Gastroesophageal sphincter (tissue), 4 donors: ENCODE results near the gene ZBTB40. TPM values are rescaled to one million over a fixed set of nuclear protein-coding genes. Genes with fewer than 3 reads are reported as not detected.

Experiments used
- ATAC-seq: fragments of 150-250 bp; one replicate; pipeline ENCODE4 v1.9.1; 2016; ENCODE audit warnings: mild to moderate bottlenecking, moderate library complexity
- H3K27ac ChIP-seq, 4 donors: fragments of 200-600 bp; sonication (generic) in 3 of 4; 1 replicate in 3 of 4; 2 replicates in 1 of 4; pipeline ENCODE4 v1.5.1; 2016 to 2019
- H3K27me3 ChIP-seq: fragments of 200-600 bp; sonication (generic); one replicate; pipeline ENCODE4 v1.5.1; 2019
- H3K36me3 ChIP-seq, 2 donors: fragments of 200-600 bp; sonication (generic); one replicate each; pipeline ENCODE4 v1.5.1; 2019; ENCODE audit warnings: control low read depth in 1 of 2
- H3K4me1 ChIP-seq, 3 donors: fragments of 200-600 bp; sonication (generic); 1 replicate in 2 of 3; 2 replicates in 1 of 3; pipeline ENCODE4 v1.5.1; 2016 to 2019; ENCODE audit warnings: control low read depth in 2 of 3
- H3K4me3 ChIP-seq, 2 donors: fragments of 200-600 bp; sonication (generic); one replicate each; pipeline ENCODE4 v1.5.1; 2019; ENCODE audit warnings: mild to moderate bottlenecking in 1 of 2, moderate library complexity in 1 of 2
- H3K9me3 ChIP-seq, 3 donors: fragments of 200-600 bp; sonication (generic); one replicate each; pipeline ENCODE4 v1.5.1; 2017 to 2019; ENCODE audit warnings: control low read depth in 2 of 3
- EP300 ChIP-seq: sonication (generic); formaldehyde crosslinking; IDR thresholded peaks from one replicate; pipeline ENCODE4 v1.6.1; 2017; ENCODE audit warnings: antibody characterized with exemption, mild to moderate bottlenecking
- POLR2A ChIP-seq, 2 donors: fragments of 450-650 bp; IDR thresholded peaks; one replicate each; pipeline ENCODE4 v1.6.1; 2017; ENCODE audit warnings: antibody characterized with exemption in 2 of 2, mild to moderate bottlenecking in 2 of 2, moderate library complexity in 1 of 2
- POLR2AphosphoS5 ChIP-seq: sonication (generic); formaldehyde crosslinking; IDR thresholded peaks from one replicate; pipeline ENCODE4 v1.6.1; 2017; ENCODE audit warnings: antibody characterized with exemption
- WGBS, 2 donors: methylation state at CpG; one replicate each; pipeline ENCODE4 v1.1.5; 2018; ENCODE audit warnings: low coverage in 1 of 2; 5-methylcytosine and 5-hydroxymethylcytosine counted together
- total RNA-seq, 4 donors: library from RNA; depleted of rRNA; stranded (reverse); fragments of >200 nt; gene quantifications; one replicate each; pipeline ENCODE4 v1.1.0, GENCODE V29; 2016
- TF ChIP-seq, protein P1 (sequence below), 4 experiments: fragments of 200-600 bp in 2 of 4; fragments of 450-650 bp in 2 of 4; sonication (generic) in 1 of 4; IDR thresholded peaks; one replicate each; pipeline ENCODE4 v1.5.1; 2017 to 2019; ENCODE audit warnings: antibody characterized with exemption in 4 of 4, mild to moderate bottlenecking in 2 of 4, moderate library complexity in 2 of 4

The ZBTB40 gene
- total RNA-seq, 4 donors from 2014 or later = 13.8 to 28.2 (median 18.4) TPM

- H3K4me3 ChIP-seq = no peak overlapping the region
- no peaks in the 10 kb centered on the region for H3K36me3 ChIP-seq
- H3K27ac ChIP-seq = no peak overlapping the region
- peaks cover 26% of the 10 kb centered on the region for H3K27me3 ChIP-seq
- 40% methylated on average over 1 of the region's 1 CpG; no CpG with 5 or more reads in 1 of the 2 donors for WGBS, 2 donors
- ATAC-seq = no peak
- TF ChIP-seq EP300 (no peak), POLR2AphosphoS5 (no peak), POLR2A (IDR thresholded peaks at IDR 0.05) (no peak)
- TF ChIP-seq, protein P1, sequence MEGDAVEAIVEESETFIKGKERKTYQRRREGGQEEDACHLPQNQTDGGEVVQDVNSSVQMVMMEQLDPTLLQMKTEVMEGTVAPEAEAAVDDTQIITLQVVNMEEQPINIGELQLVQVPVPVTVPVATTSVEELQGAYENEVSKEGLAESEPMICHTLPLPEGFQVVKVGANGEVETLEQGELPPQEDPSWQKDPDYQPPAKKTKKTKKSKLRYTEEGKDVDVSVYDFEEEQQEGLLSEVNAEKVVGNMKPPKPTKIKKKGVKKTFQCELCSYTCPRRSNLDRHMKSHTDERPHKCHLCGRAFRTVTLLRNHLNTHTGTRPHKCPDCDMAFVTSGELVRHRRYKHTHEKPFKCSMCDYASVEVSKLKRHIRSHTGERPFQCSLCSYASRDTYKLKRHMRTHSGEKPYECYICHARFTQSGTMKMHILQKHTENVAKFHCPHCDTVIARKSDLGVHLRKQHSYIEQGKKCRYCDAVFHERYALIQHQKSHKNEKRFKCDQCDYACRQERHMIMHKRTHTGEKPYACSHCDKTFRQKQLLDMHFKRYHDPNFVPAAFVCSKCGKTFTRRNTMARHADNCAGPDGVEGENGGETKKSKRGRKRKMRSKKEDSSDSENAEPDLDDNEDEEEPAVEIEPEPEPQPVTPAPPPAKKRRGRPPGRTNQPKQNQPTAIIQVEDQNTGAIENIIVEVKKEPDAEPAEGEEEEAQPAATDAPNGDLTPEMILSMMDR (IDR thresholded peaks at IDR 0.05) = no peak
- no peaks in the 10 kb centered on the region for H3K9me3 ChIP-seq
- H3K4me1 ChIP-seq = peaks cover 0 to 11% (median 0%) of the 10 kb centered on the region in 3 donors
Measured at GRCh38 chr1:22413799-22414198, 37.9 kb upstream of the ZBTB40 start.

GRCh38 chr1:22414244-22414751, 37.4 kb upstream of the ZBTB40 start:
- no peak for ATAC-seq
- no peak overlapping the region for H3K4me3 ChIP-seq
- TF ChIP-seq, protein P1 (IDR thresholded peaks at IDR 0.05) = no peak
- TF ChIP-seq POLR2AphosphoS5 = no peak
- TF ChIP-seq POLR2A (IDR thresholded peaks at IDR 0.05) = no peak
- no peak for TF ChIP-seq EP300
- no peaks in the 10 kb centered on the region for H3K36me3 ChIP-seq
- WGBS, 2 donors = 63 to 70% methylated on average over 2 to 3 of the region's 11 CpGs
- peaks cover 26% of the 10 kb centered on the region for H3K27me3 ChIP-seq
- peaks cover 0 to 16% (median 0%) of the 10 kb centered on the region in 3 donors for H3K4me1 ChIP-seq
- no peak overlapping the region for H3K27ac ChIP-seq
- no peaks in the 10 kb centered on the region for H3K9me3 ChIP-seq

GRCh38 chr1:22415489-22415888, 36.2 kb upstream of the ZBTB40 start:
- 40 to 57% methylated on average over 1 of the region's 7 CpGs for WGBS, 2 donors

GRCh38 chr1:22416555-22417454, 34.8 kb upstream of the ZBTB40 start:
- TF ChIP-seq EP300 = no peak
- TF ChIP-seq, protein P1 (IDR thresholded peaks at IDR 0.05) = peak; percentile 58 to 81 (median 70)
- no peak for TF ChIP-seq POLR2A (IDR thresholded peaks at IDR 0.05)
- no peak for TF ChIP-seq POLR2AphosphoS5
- Histone ChIP-seq H3K27me3 (peaks cover 41% of the 10 kb centered on the region), H3K4me3 (no peak overlapping the region), H3K9me3 (no peaks in the 10 kb centered on the region), H3K36me3 (no peaks in the 10 kb centered on the region), H3K4me1 (peaks cover 0 to 17% (median 0%) of the 10 kb centered on the region in 3 donors), H3K27ac (no peak overlapping the region)
- WGBS, 2 donors = 33 to 38% methylated on average over 4 to 5 of the region's 13 CpGs
- peak; percentile 54 for ATAC-seq

More at GRCh38 chr1:22415489-22415888, 36.2 kb upstream of the ZBTB40 start:
- peaks cover 0 to 17% (median 0%) of the 10 kb centered on the region in 3 donors for H3K4me1 ChIP-seq
- peaks cover 36% of the 10 kb centered on the region for H3K27me3 ChIP-seq
- H3K9me3 ChIP-seq = no peaks in the 10 kb centered on the region
- no peaks in the 10 kb centered on the region for H3K36me3 ChIP-seq
- no peak overlapping the region for H3K27ac ChIP-seq
- TF ChIP-seq EP300 = no peak
- no peak for TF ChIP-seq POLR2AphosphoS5
- TF ChIP-seq, protein P1 (IDR thresholded peaks at IDR 0.05) = no peak
- TF ChIP-seq POLR2A (IDR thresholded peaks at IDR 0.05) = no peak
- no peak for ATAC-seq
- no peak overlapping the region for H3K4me3 ChIP-seq
